Esophagus muscularis mucosa (tissue), 4 donors: ENCODE results near the gene GAPVD1. TPM values are rescaled to one million over a fixed set of nuclear protein-coding genes. Genes with fewer than 3 reads are reported as not detected.

ENCODE experiments used
- DNase-seq: peaks from one replicate; pipeline ENCODE4 v3.0.0-alpha.2; 2017; ENCODE audit errors: extremely low spot score
- H3K27ac ChIP-seq, 4 donors: fragments of 200-600 bp; sonication (generic); replicated peaks in 1 of 4; 1 replicate in 3 of 4; 2 replicates in 1 of 4; pipeline ENCODE4 v1.5.1; 2016 to 2019; ENCODE audit warnings: mild to moderate bottlenecking in 1 of 4
- H3K27me3 ChIP-seq, 4 donors: fragments of 200-600 bp; sonication (generic); one replicate each; pipeline versions ENCODE4 v1.5.1 to v1.6.0; 2016 to 2019
- H3K36me3 ChIP-seq, 4 donors: fragments of 200-600 bp; sonication (generic); one replicate each; pipeline ENCODE4 v1.5.1; 2016 to 2019
- H3K4me1 ChIP-seq, 4 donors: fragments of 200-600 bp; sonication (generic); one replicate each; pipeline ENCODE4 v1.5.1; 2016 to 2019
- H3K4me3 ChIP-seq, 4 donors: fragments of 200-600 bp; sonication (generic); 1 replicate in 2 of 4; 2 replicates in 2 of 4; pipeline ENCODE4 v1.5.1; 2016 to 2019; ENCODE audit warnings: mild to moderate bottlenecking in 4 of 4, moderate library complexity in 1 of 4
- H3K9me3 ChIP-seq, 4 donors: fragments of 200-600 bp; sonication (generic); 1 replicate in 3 of 4; 2 replicates in 1 of 4; pipeline ENCODE4 v1.5.1; 2016 to 2019
- CTCF ChIP-seq, 3 experiments: fragments of 200-600 bp in 2 of 3; fragments of 450-650 bp in 1 of 3; sonication (generic) in 2 of 3; IDR thresholded peaks; one replicate each; pipeline ENCODE4 v1.5.1; 2017 to 2019; ENCODE audit warnings: antibody characterized with exemption in 3 of 3, mild to moderate bottlenecking in 2 of 3, moderate library complexity in 1 of 3
- EP300 ChIP-seq: sonication (generic); formaldehyde crosslinking; IDR thresholded peaks from one replicate; pipeline ENCODE4 v1.6.1; 2017; ENCODE audit warnings: antibody characterized with exemption
- POLR2A ChIP-seq: fragments of 450-650 bp; IDR thresholded peaks from one replicate; pipeline ENCODE4 v1.6.1; 2017; ENCODE audit warnings: antibody characterized with exemption, moderate library complexity, mild to moderate bottlenecking, low read depth
- POLR2AphosphoS5 ChIP-seq, 2 donors: sonication (generic); formaldehyde crosslinking; IDR thresholded peaks; one replicate each; pipeline ENCODE4 v1.6.1; 2017; ENCODE audit warnings: antibody characterized with exemption in 2 of 2
- WGBS: methylation state at CpG from one replicate; pipeline ENCODE4 v1.1.5; 2018; 5-methylcytosine and 5-hydroxymethylcytosine counted together
- intact Hi-C: fragments of 100-400 bp; cut with DNase I; formaldehyde crosslinking; loops from one replicate; pipeline ENCODE4 v1.15.1; 2023
- total RNA-seq, 4 donors: library from RNA; depleted of rRNA; stranded (reverse); fragments of >200 nt; gene quantifications; one replicate each; pipeline versions ENCODE4 v1.1.0 to v1.2.1, GENCODE V29; 2016

The GAPVD1 gene
- total RNA-seq, 4 donors from 2014 or later = 39.0 to 58.6 (median 45.2) TPM

GRCh38 chr9:125238915-125239446, 22.6 kb upstream of the GAPVD1 start:
- no peak for TF ChIP-seq CTCF (IDR thresholded peaks at IDR 0.05)
- no peak for TF ChIP-seq POLR2AphosphoS5 (IDR thresholded peaks at IDR 0.05)
- TF ChIP-seq EP300 = no peak
- no peak for TF ChIP-seq POLR2A
- WGBS = 85% methylated on average over 14 of the region's 14 CpGs
- DNase-seq = no peak
- H3K9me3 ChIP-seq = no peaks in the 10 kb centered on the region
- H3K4me3 ChIP-seq = peak overlapping the region; percentile 84 to 86 (median 85)
- H3K36me3 ChIP-seq = peaks cover 37 to 58% (median 46%) of the 10 kb centered on the region in 4 donors
- no peak overlapping the region for H3K27ac ChIP-seq
- peaks cover 57 to 67% (median 63%) of the 10 kb centered on the region in 4 donors for H3K4me1 ChIP-seq
- intact Hi-C loops = no loop called here
- no peaks in the 10 kb centered on the region for H3K27me3 ChIP-seq

GRCh38 chr9:125239631-125240597, 21.7 kb upstream of the GAPVD1 start:
- TF ChIP-seq POLR2AphosphoS5 (IDR thresholded peaks at IDR 0.05) (no peak), CTCF (IDR thresholded peaks at IDR 0.05) (no peak), EP300 (no peak), POLR2A (no peak)
- peaks cover 36 to 53% (median 42%) of the 10 kb centered on the region in 4 donors for H3K36me3 ChIP-seq
- H3K27me3 ChIP-seq = no peaks in the 10 kb centered on the region
- H3K9me3 ChIP-seq = no peaks in the 10 kb centered on the region
- peaks cover 55 to 63% (median 61%) of the 10 kb centered on the region in 4 donors for H3K4me1 ChIP-seq
- H3K4me3 ChIP-seq = peak overlapping the region; percentile 84 to 86 (median 85)
- 15% methylated on average over 8 of the region's 8 CpGs for WGBS
- intact Hi-C loops = loop anchor here (2.0 to 10.0 kb wide), 3 partner anchors 39 to 125 kb away; partner anchors contain the start of genes RABEPK and SCAI
- DNase-seq = no peak
- H3K27ac ChIP-seq = peak overlapping the region; percentile 93 to 95 (median 94)

- intact Hi-C loops = loop anchor here (2.0 to 10.0 kb wide), 3 partner anchors 40 to 124 kb away; partner anchors contain the start of genes RABEPK and SCAI
Observed at GRCh38 chr9:125240649-125240999, 21.0 kb upstream of the GAPVD1 start.

More at GRCh38 chr9:125240649-125240999, 21.0 kb upstream of the GAPVD1 start:
- H3K9me3 ChIP-seq = no peaks in the 10 kb centered on the region
- peak overlapping the region; percentile 84 to 86 (median 85) for H3K4me3 ChIP-seq
- H3K27ac ChIP-seq = peak overlapping the region; percentile 93 to 95 (median 94)
- under 1% methylated on average over 24 of the region's 33 CpGs for WGBS
- no peak for DNase-seq
- TF ChIP-seq CTCF (IDR thresholded peaks at IDR 0.05) (no peak), POLR2A (no peak), POLR2AphosphoS5 (IDR thresholded peaks at IDR 0.05) (no peak), EP300 (no peak)
- H3K36me3 ChIP-seq = peaks cover 29 to 46% (median 37%) of the 10 kb centered on the region in 4 donors
- no peaks in the 10 kb centered on the region for H3K27me3 ChIP-seq
- H3K4me1 ChIP-seq = peaks cover 48 to 56% (median 54%) of the 10 kb centered on the region in 4 donors
